MM.1S (cell line): ENCODE measurements around the gene FARSA.

ENCODE experiments used
- CTCF ChIP-seq: fragments of 300-600 bp; sonication (generic); IDR thresholded peaks from 2 replicates; pipeline ENCODE4 v1.5.1; 2016; ENCODE audit warnings: antibody characterized with exemption, low read length, mixed read lengths
- EZH2 ChIP-seq: fragments of 300-600 bp; sonication (generic); optimal IDR thresholded peaks from 2 replicates; pipeline ENCODE3; 2017; ENCODE audit warnings: low read depth, mild to moderate bottlenecking, antibody characterized with exemption, low read length, mixed read lengths
- EZH2phosphoT487 ChIP-seq: fragments of 300-600 bp; sonication (generic); IDR thresholded peaks from 2 replicates; pipeline ENCODE4 v1.6.1; 2018; ENCODE audit warnings: antibody characterized with exemption, low read length

- no peak for TF ChIP-seq EZH2
- TF ChIP-seq CTCF = peak; percentile 26; the same call in 1 of the 2 replicates
- TF ChIP-seq EZH2phosphoT487 = no peak
Observed at GRCh38 chr19:12899891-12900518, 33.5 kb downstream of the FARSA start.
